Left lung (tissue), 10 donors: ENCODE data around the gene CDC42SE1. TPM values are rescaled to one million over a fixed set of nuclear protein-coding genes. Genes with fewer than 3 reads are reported as not detected.
A peak's percentile ranks its signal among the peaks of the same experiment; 100 is the strongest.

Source experiments
- ATAC-seq: fragments of 200-7000 bp; cut with Tn5 transposase; one replicate; pipeline ENCODE4 v1.9.1; 2020; ENCODE audit warnings: moderate library complexity
- DNase-seq, 4 donors: peaks; one replicate each; pipeline ENCODE4 v3.0.0-alpha.2; 2013 to 2020
- H3K27ac ChIP-seq, 2 donors: fragments of 200-600 bp; sonication (generic) in 1 of 2; one replicate each; pipeline versions ENCODE4 v1.5.0 to v1.8.0; 2020 to 2021
- H3K27me3 ChIP-seq, 2 donors: fragments of 200-600 bp; sonication (generic) in 1 of 2; one replicate each; pipeline versions ENCODE4 v1.5.0 to v1.8.0; 2020 to 2021
- H3K36me3 ChIP-seq, 2 donors: fragments of 200-600 bp; sonication (generic) in 1 of 2; one replicate each; pipeline versions ENCODE4 v1.5.0 to v1.8.0; 2020 to 2021
- H3K4me1 ChIP-seq, 2 donors: fragments of 200-600 bp; one replicate each; pipeline ENCODE4 v1.8.0; 2021
- H3K4me3 ChIP-seq, 2 donors: fragments of 200-600 bp; sonication (generic) in 1 of 2; one replicate each; pipeline versions ENCODE4 v1.5.0 to v1.8.0; 2020 to 2021; ENCODE audit warnings: mild to moderate bottlenecking in 1 of 2
- H3K9me3 ChIP-seq, 2 donors: fragments of 200-600 bp; sonication (generic) in 1 of 2; one replicate each; pipeline versions ENCODE4 v1.5.0 to v1.8.0; 2020 to 2021
- intact Hi-C, 2 donors: fragments of 100-400 bp; cut with DNase I; formaldehyde crosslinking; loops; one replicate each; pipeline versions ENCODE4 v1.11.2 to v1.14.2; 2022
- polyA plus RNA-seq, 6 donors: library from polyadenylated mRNA; unstranded; fragments of 120-200 nt; gene quantifications; one replicate each; pipeline ENCODE4 v1.2.1, GENCODE V29; 2013; ENCODE audit not compliant: insufficient read length in 6 of 6
- total RNA-seq, 2 donors: library from RNA; stranded (reverse); fragmentation: NEBNext Ultra II Directional; extraction: Animal tissue kit (Norgen Biotek cat#: 25700); gene quantifications; one replicate each; pipeline ENCODE4 v1.2.1, GENCODE V29; 2021
- TF ChIP-seq, protein P1 (sequence below), 2 donors: fragments of 200-600 bp; sonication (generic) in 1 of 2; IDR thresholded peaks; one replicate each; pipeline versions ENCODE4 v1.5.0 to v1.8.0; 2021; ENCODE audit warnings: antibody characterized with exemption in 2 of 2
- donor health status: DM: no; HTN: yes; CAD: no.
- donor health status: DM: no; HTN: no; CAD: no.

The CDC42SE1 gene
- total and polyA plus RNA-seq, 8 donors = 99.1 to 133 (median 111) TPM

DNA sequence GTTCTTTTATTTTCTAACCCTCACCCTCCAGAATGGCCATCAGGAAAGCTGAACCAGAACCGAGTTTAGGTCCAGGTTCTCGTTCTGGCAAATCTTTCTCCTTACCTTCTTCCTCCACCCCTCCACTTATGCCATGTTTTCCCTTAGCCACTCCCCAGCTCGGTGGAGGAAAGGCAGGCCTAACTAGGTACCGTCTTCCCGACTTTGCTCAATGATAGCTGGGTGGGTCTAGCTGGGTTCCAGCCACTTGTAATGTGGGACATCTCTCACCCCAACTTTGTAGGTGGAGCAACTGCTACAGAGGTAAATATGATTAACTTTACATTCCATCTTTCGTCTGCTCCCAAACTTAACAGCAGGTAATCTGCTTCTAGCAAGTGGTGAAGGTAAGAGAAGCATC lies 22.4 kb downstream of the CDC42SE1 start:
- H3K27ac ChIP-seq = no peak overlapping the region
- intact Hi-C loops = no loop called here
- ATAC-seq = peak; percentile 47
- no peak for DNase-seq
- H3K4me3 ChIP-seq = no peak overlapping the region
- H3K36me3 ChIP-seq = peaks cover 0 to 24% of the 10 kb centered on the region in 2 donors
- no peaks in the 10 kb centered on the region for H3K9me3 ChIP-seq
- no peaks in the 10 kb centered on the region for H3K4me1 ChIP-seq
- TF ChIP-seq, protein P1, sequence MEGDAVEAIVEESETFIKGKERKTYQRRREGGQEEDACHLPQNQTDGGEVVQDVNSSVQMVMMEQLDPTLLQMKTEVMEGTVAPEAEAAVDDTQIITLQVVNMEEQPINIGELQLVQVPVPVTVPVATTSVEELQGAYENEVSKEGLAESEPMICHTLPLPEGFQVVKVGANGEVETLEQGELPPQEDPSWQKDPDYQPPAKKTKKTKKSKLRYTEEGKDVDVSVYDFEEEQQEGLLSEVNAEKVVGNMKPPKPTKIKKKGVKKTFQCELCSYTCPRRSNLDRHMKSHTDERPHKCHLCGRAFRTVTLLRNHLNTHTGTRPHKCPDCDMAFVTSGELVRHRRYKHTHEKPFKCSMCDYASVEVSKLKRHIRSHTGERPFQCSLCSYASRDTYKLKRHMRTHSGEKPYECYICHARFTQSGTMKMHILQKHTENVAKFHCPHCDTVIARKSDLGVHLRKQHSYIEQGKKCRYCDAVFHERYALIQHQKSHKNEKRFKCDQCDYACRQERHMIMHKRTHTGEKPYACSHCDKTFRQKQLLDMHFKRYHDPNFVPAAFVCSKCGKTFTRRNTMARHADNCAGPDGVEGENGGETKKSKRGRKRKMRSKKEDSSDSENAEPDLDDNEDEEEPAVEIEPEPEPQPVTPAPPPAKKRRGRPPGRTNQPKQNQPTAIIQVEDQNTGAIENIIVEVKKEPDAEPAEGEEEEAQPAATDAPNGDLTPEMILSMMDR (IDR thresholded peaks at IDR 0.05) = no peak
- no peaks in the 10 kb centered on the region for H3K27me3 ChIP-seq

DNA sequence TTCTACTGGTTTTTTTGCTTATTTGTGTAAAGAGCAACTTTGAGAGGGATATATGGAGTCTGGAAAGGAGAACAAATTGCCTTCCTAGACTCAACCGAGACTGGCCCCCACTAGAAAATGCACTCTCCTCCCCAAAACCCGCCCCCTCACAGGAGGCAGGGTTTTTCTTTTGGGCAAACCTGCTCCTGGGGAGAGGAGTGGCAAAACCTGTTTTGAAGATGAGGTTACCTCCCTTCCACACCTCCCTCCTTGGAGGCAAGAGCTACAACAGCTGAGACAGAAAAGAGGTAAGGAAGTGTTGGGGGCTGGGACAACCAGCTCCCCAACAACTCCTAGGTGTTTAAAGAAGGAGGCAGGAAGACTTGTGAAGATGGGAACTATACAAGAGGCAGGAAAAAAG lies 23.1 kb downstream of the CDC42SE1 start, which contains the start of gene BNIPL:
TSS of gene BNIPL (plus strand) at position 231 of the 400 bp plus-strand sequence. CDS start at position 371, 140 bp downstream.
- peak; percentile 86 for ATAC-seq
- intact Hi-C loops = no loop called here
- peak in 1 of 4 donors; percentile 58 for DNase-seq
- Histone ChIP-seq H3K36me3 (peaks cover 0 to 31% of the 10 kb centered on the region in 2 donors), H3K9me3 (no peaks in the 10 kb centered on the region), H3K27ac (no peak within 1 kb of the TSS), H3K4me1 (no peaks in the 10 kb centered on the region), H3K27me3 (no peaks in the 10 kb centered on the region), H3K4me3 (no peak within 1 kb of the TSS)
- TF ChIP-seq, protein P1 (IDR thresholded peaks at IDR 0.05) = no peak

DNA sequence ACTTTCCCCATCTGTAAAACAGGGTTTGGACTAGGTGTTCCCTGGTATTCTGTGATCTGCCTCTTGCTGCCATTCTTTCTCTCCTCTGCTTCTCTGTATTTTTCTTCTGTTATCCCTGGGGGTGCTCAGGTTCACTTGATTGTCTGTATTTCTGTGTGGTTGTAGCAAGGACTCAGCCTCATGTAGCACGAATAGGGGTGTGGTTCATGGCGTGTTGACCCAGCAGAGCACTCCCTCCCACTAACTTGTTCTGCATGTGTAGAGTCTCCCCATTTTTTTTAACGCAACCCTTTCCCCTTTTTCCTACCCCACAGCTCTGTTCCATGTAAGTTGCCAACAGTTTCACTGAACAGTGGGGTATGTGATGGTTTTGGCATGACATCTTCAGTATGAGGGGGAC lies 24.3 kb downstream of the CDC42SE1 start:
- Histone ChIP-seq H3K4me1 (no peaks in the 10 kb centered on the region), H3K4me3 (no peak overlapping the region), H3K9me3 (no peaks in the 10 kb centered on the region), H3K36me3 (peaks cover 0 to 42% of the 10 kb centered on the region in 2 donors), H3K27me3 (no peaks in the 10 kb centered on the region), H3K27ac (no peak overlapping the region)
- DNase-seq (no peak), ATAC-seq (no peak)
- TF ChIP-seq, protein P1 (IDR thresholded peaks at IDR 0.05) = no peak
- intact Hi-C loops = no loop called here

DNA sequence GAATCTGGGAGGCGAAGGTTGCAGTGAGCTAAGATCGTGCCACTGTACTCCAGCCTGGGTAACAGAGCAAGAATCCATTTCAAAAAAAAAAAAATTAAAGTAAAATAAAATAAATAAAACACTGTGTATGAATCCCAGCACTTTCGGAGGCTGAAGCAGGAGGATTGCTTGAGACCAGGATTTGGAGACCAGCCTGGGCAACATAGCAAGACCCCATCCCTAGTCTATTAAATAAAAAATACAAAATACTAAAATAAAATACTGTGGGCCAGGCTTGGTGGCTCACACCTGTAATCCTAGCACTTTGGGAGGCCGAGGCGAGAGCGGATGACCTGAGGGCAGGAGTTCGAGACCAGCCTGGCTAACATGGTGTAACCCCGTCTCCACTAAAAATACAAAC lies 27.3 kb downstream of the CDC42SE1 start:
- Histone ChIP-seq H3K4me1 (no peaks in the 10 kb centered on the region), H3K27me3 (no peaks in the 10 kb centered on the region), H3K27ac (no peak overlapping the region), H3K9me3 (no peaks in the 10 kb centered on the region), H3K36me3 (peaks cover 0 to 71% of the 10 kb centered on the region in 2 donors), H3K4me3 (no peak overlapping the region)
- DNase-seq (no peak), ATAC-seq (no peak)
- intact Hi-C loops = no loop called here
- TF ChIP-seq, protein P1 (IDR thresholded peaks at IDR 0.05) = no peak

DNA sequence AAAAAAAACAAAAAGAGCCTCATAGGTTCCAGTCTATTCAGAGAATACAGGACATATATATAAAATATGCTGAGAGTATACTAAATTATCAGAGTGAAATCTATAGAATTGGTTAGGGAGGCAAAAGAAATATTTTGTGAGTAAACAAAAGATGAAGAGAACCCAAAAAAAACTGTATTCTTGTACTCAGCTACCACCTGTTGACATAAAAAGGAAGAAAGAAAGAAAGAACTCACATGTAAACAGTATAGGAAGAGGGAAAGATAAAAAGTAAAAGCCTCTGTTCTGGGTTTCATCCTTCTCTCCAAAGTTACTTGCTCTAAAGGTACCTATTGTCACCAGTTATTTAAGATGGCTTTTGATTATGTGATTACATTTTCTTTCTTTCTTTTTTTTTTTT lies 33.0 kb downstream of the CDC42SE1 start:
- ATAC-seq (no peak), DNase-seq (no peak)
- Histone ChIP-seq H3K4me3 (no peak overlapping the region), H3K9me3 (no peaks in the 10 kb centered on the region), H3K36me3 (peaks cover 0 to 66% of the 10 kb centered on the region in 2 donors), H3K27me3 (no peaks in the 10 kb centered on the region), H3K4me1 (peaks cover 2 to 6% of the 10 kb centered on the region in 2 donors), H3K27ac (no peak overlapping the region)
- intact Hi-C loops = no loop called here
- TF ChIP-seq, protein P1 (IDR thresholded peaks at IDR 0.05) = no peak
